T-helper 1 cell (primary cell): ENCODE measurements around the gene KLHL20.
"Not testable (repeated sequence)": the region's sequence is repeated elsewhere in the genome, so short reads cannot be mapped to it uniquely, and the experiment has no call there.

Experiments used
- DNase-seq, 5 donors: peaks; one replicate each; pipeline ENCODE4 v3.0.0-alpha.2; 2012 to 2020
- total RNA-seq, 4 donors: gene quantifications; one replicate each; lab custom pipeline; 2026; lab: John Stamatoyannopoulos, UW

The KLHL20 gene
- total RNA-seq: 21.6 to 40.3 (median 36.7) reads per million in 4 donors

GRCh38 chr1:173714759-173715537 is at the start of gene KLHL20:
Gene KLHL20, plus strand, starts transcription at chr1:173714981. Its CDS starts 1,063 bp downstream, at chr1:173716044.
- DNase-seq: peak; percentile 66 to 93 (median 80)

GRCh38 chr1:173666646-173667045 is 48.1 kb upstream of the KLHL20 start:
- no peak for DNase-seq

GRCh38 chr1:173669491-173669941 is 45.3 kb upstream of the KLHL20 start, which contains the start of gene ANKRD45:
Gene ANKRD45, minus strand, starts transcription at chr1:173669851. Its CDS starts 10,433 bp downstream, at chr1:173659418.
- DNase-seq: peak in 1 of 5 donors; percentile 2

- DNase-seq: not testable (repeated sequence)
Observed at GRCh38 chr1:173674496-173674895, 40.3 kb upstream of the KLHL20 start.

- not testable (repeated sequence) for DNase-seq
Observed at GRCh38 chr1:173680152-173680551, 34.6 kb upstream of the KLHL20 start.

- DNase-seq: no peak
Observed at GRCh38 chr1:173682184-173682583, 32.6 kb upstream of the KLHL20 start.

- DNase-seq: not testable (repeated sequence)
Observed at GRCh38 chr1:173683838-173684237, 30.9 kb upstream of the KLHL20 start.

- not testable (repeated sequence) for DNase-seq
Observed at GRCh38 chr1:173685121-173685520, 29.7 kb upstream of the KLHL20 start.

- DNase-seq: no peak
Observed at GRCh38 chr1:173688300-173688699, 26.5 kb upstream of the KLHL20 start.

GRCh38 chr1:173693238-173693637 is 21.5 kb upstream of the KLHL20 start:
- DNase-seq: no peak

- not testable (repeated sequence) for DNase-seq
Observed at GRCh38 chr1:173701299-173701698, 13.5 kb upstream of the KLHL20 start.

- no peak for DNase-seq
Observed at GRCh38 chr1:173702736-173703135, 12.0 kb upstream of the KLHL20 start.

GRCh38 chr1:173705117-173705516 is 9.7 kb upstream of the KLHL20 start:
- no peak for DNase-seq

GRCh38 chr1:173708787-173709186 is 6.0 kb upstream of the KLHL20 start:
- DNase-seq: no peak

- DNase-seq: no peak
Observed at GRCh38 chr1:173714441-173714758, 381 bp upstream of the KLHL20 start.

GRCh38 chr1:173715538-173715844 is 710 bp downstream of the KLHL20 start:
- no peak for DNase-seq

GRCh38 chr1:173717238-173717637 is 2.5 kb downstream of the KLHL20 start:
- DNase-seq: no peak

GRCh38 chr1:173731331-173731730 is 16.6 kb downstream of the KLHL20 start:
- DNase-seq: not testable (repeated sequence)

GRCh38 chr1:173733912-173734311 is 19.1 kb downstream of the KLHL20 start:
- no peak for DNase-seq

GRCh38 chr1:173736104-173736503 is 21.3 kb downstream of the KLHL20 start:
- DNase-seq: not testable (repeated sequence)

GRCh38 chr1:173742203-173742886 is 27.6 kb downstream of the KLHL20 start:
- no peak for DNase-seq

- DNase-seq: no peak
Observed at GRCh38 chr1:173744651-173745050, 29.9 kb downstream of the KLHL20 start.

- DNase-seq: no peak
Observed at GRCh38 chr1:173749137-173749536, 34.4 kb downstream of the KLHL20 start.

GRCh38 chr1:173753830-173754229 is 39.0 kb downstream of the KLHL20 start:
- no peak for DNase-seq
